ENCODE measurements around the gene CA5A.
"Not testable (repeated sequence)": the region's sequence is repeated elsewhere in the genome, so short reads cannot be mapped to it uniquely, and the experiment has no call there.

Gene CA5A

GRCh38 chr16:87947356-87948118, 11.2 kb upstream of the CA5A start:
- no peak overlapping the region for H3K9ac ChIP-seq (ENCODE audit: insufficient read length)
- no peaks in the 10 kb centered on the region for H3K36me3 ChIP-seq (ENCODE audit: insufficient read depth, low read length)
- H3K9me3 ChIP-seq (ENCODE audit: low read depth, low read length): no peaks in the 10 kb centered on the region
- DNase-seq (ENCODE audit: low read depth, low spot score): no peak
- no peak overlapping the region for H3K27ac ChIP-seq
- H3K4me3 ChIP-seq: no peak overlapping the region
- TF ChIP-seq EZH2 (IDR thresholded peaks at IDR 0.05) (no peak), POLR2AphosphoS5 (IDR thresholded peaks at IDR 0.05; ENCODE audit: borderline replicate concordance, low read depth, low read length) (no peak), FOXP2 (optimal IDR thresholded peaks at IDR 0.05; ENCODE audit: control extremely low read depth, extremely low read length, insufficient read depth) (no peak)

- Histone ChIP-seq H3K36me3 (ENCODE audit: insufficient read depth, low read length) (no peaks in the 10 kb centered on the region), H3K4me3 (no peak overlapping the region), H3K9ac (ENCODE audit: insufficient read length) (no peak overlapping the region), H3K9me3 (ENCODE audit: low read depth, low read length) (no peaks in the 10 kb centered on the region), H3K27ac (no peak overlapping the region)
- TF ChIP-seq FOXP2 (optimal IDR thresholded peaks at IDR 0.05; ENCODE audit: control extremely low read depth, extremely low read length, insufficient read depth): no peak
- no peak for TF ChIP-seq EZH2 (IDR thresholded peaks at IDR 0.05)
- TF ChIP-seq POLR2AphosphoS5 (IDR thresholded peaks at IDR 0.05; ENCODE audit: borderline replicate concordance, low read depth, low read length): no peak
- no peak for DNase-seq (ENCODE audit: low read depth, low spot score)
Measured at GRCh38 chr16:87946596-87947347, 10.4 kb upstream of the CA5A start.

GRCh38 chr16:87945351-87946042, 9.2 kb upstream of the CA5A start:
- no peak for DNase-seq (ENCODE audit: low read depth, low spot score)
- Histone ChIP-seq H3K9me3 (ENCODE audit: low read depth, low read length) (no peaks in the 10 kb centered on the region), H3K36me3 (ENCODE audit: insufficient read depth, low read length) (no peaks in the 10 kb centered on the region), H3K4me3 (no peak overlapping the region), H3K9ac (ENCODE audit: insufficient read length) (no peak overlapping the region), H3K27ac (no peak overlapping the region)
- TF ChIP-seq POLR2AphosphoS5 (IDR thresholded peaks at IDR 0.05; ENCODE audit: borderline replicate concordance, low read depth, low read length) (no peak), EZH2 (IDR thresholded peaks at IDR 0.05) (no peak), FOXP2 (optimal IDR thresholded peaks at IDR 0.05; ENCODE audit: control extremely low read depth, extremely low read length, insufficient read depth) (no peak)

- Histone ChIP-seq H3K9me3 (ENCODE audit: low read depth, low read length) (no peaks in the 10 kb centered on the region), H3K36me3 (ENCODE audit: insufficient read depth, low read length) (no peaks in the 10 kb centered on the region), H3K4me3 (no peak overlapping the region), H3K9ac (ENCODE audit: insufficient read length) (no peak overlapping the region), H3K27ac (no peak overlapping the region)
- TF ChIP-seq EZH2 (IDR thresholded peaks at IDR 0.05): no peak
- TF ChIP-seq FOXP2 (optimal IDR thresholded peaks at IDR 0.05; ENCODE audit: control extremely low read depth, extremely low read length, insufficient read depth): no peak
- TF ChIP-seq POLR2AphosphoS5 (IDR thresholded peaks at IDR 0.05; ENCODE audit: borderline replicate concordance, low read depth, low read length): no peak
- DNase-seq (ENCODE audit: low read depth, low spot score): no peak
Measured at GRCh38 chr16:87942680-87943079, 6.4 kb upstream of the CA5A start.

GRCh38 chr16:87939562-87940423, 3.5 kb upstream of the CA5A start:
- Histone ChIP-seq H3K9me3 (ENCODE audit: low read depth, low read length) (no peaks in the 10 kb centered on the region), H3K9ac (ENCODE audit: insufficient read length) (no peak overlapping the region), H3K36me3 (ENCODE audit: insufficient read depth, low read length) (no peaks in the 10 kb centered on the region), H3K4me3 (no peak overlapping the region), H3K27ac (no peak overlapping the region)
- no peak for DNase-seq (ENCODE audit: low read depth, low spot score)
- no peak for TF ChIP-seq EZH2 (IDR thresholded peaks at IDR 0.05)

GRCh38 chr16:87938412-87938949, 2.2 kb upstream of the CA5A start:
- no peak overlapping the region for H3K4me3 ChIP-seq
- DNase-seq (ENCODE audit: low read depth, low spot score): no peak
- H3K9ac ChIP-seq (ENCODE audit: insufficient read length): no peak overlapping the region
- H3K9me3 ChIP-seq (ENCODE audit: low read depth, low read length): no peaks in the 10 kb centered on the region
- H3K27ac ChIP-seq: no peak overlapping the region
- TF ChIP-seq POLR2AphosphoS5 (IDR thresholded peaks at IDR 0.05; ENCODE audit: borderline replicate concordance, low read depth, low read length) (no peak), FOXP2 (optimal IDR thresholded peaks at IDR 0.05; ENCODE audit: control extremely low read depth, extremely low read length, insufficient read depth) (no peak), EZH2 (IDR thresholded peaks at IDR 0.05) (no peak)
- H3K36me3 ChIP-seq (ENCODE audit: insufficient read depth, low read length): no peaks in the 10 kb centered on the region

GRCh38 chr16:87937231-87937542, 858 bp upstream of the CA5A start:
- not testable (repeated sequence) for H3K9me3 ChIP-seq (ENCODE audit: low read depth, low read length); H3K36me3 ChIP-seq (ENCODE audit: insufficient read depth, low read length); H3K9ac ChIP-seq (ENCODE audit: insufficient read length); H3K27ac ChIP-seq; DNase-seq (ENCODE audit: low read depth, low spot score); H3K4me3 ChIP-seq

- not testable (repeated sequence) for DNase-seq (ENCODE audit: low read depth, low spot score); H3K9me3 ChIP-seq (ENCODE audit: low read depth, low read length); H3K4me3 ChIP-seq; H3K27ac ChIP-seq; H3K9ac ChIP-seq (ENCODE audit: insufficient read length); H3K36me3 ChIP-seq (ENCODE audit: insufficient read depth, low read length)
Measured at GRCh38 chr16:87936016-87936374, 334 bp downstream of the CA5A start.

GRCh38 chr16:87934752-87935425, 1.4 kb downstream of the CA5A start:
- not testable (repeated sequence) for H3K36me3 ChIP-seq (ENCODE audit: insufficient read depth, low read length); H3K27ac ChIP-seq; H3K9me3 ChIP-seq (ENCODE audit: low read depth, low read length); DNase-seq (ENCODE audit: low read depth, low spot score); H3K9ac ChIP-seq (ENCODE audit: insufficient read length); H3K4me3 ChIP-seq
